GM21526 (cell line): Measurements from ENCODE around the gene DNASE1L2.

Experiments used
- ATAC-seq: cut with Tn5 transposase; IDR thresholded peaks from one replicate; pipeline ENCODE4 v1.9.1; 2021; ENCODE audit warnings: moderate library complexity; ENCODE audit not compliant: unreplicated experiment, low FRiP score

Gene DNASE1L2

DNA sequence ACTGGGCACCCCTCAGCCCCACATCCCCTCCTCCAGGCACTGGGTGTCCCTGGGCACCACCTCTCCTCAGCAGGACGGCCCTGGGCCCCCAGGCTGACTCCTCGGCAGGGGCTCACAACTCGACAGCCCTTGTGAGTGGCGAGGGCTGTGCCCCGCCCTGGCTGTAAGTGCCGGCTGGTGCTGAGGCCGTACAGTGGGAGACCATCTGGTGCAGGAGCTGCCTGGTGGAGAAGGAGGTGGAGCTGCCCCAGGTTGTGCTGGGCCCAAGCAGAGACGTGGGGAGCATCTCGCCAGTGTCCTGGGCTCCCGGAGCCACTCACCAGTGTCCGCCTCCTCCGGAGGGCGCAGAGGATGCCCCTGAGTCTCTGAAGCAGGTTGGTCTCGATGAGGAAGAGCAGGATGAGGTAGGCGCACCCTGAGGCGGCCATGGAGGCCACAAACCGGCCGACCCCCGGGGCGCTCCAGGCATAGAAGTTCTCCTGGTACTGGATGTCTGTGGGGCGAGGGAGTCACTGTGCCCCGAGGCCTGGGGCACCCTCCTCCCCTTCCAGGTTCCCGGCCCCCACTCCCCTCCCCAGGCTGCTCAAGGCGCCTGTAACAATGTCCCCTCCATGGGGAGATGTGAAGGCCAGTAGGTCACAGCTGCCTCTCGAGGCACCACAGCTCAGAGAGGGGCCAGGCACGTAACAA is 46.8 kb downstream of the DNASE1L2 start:
- no peak for ATAC-seq

DNA sequence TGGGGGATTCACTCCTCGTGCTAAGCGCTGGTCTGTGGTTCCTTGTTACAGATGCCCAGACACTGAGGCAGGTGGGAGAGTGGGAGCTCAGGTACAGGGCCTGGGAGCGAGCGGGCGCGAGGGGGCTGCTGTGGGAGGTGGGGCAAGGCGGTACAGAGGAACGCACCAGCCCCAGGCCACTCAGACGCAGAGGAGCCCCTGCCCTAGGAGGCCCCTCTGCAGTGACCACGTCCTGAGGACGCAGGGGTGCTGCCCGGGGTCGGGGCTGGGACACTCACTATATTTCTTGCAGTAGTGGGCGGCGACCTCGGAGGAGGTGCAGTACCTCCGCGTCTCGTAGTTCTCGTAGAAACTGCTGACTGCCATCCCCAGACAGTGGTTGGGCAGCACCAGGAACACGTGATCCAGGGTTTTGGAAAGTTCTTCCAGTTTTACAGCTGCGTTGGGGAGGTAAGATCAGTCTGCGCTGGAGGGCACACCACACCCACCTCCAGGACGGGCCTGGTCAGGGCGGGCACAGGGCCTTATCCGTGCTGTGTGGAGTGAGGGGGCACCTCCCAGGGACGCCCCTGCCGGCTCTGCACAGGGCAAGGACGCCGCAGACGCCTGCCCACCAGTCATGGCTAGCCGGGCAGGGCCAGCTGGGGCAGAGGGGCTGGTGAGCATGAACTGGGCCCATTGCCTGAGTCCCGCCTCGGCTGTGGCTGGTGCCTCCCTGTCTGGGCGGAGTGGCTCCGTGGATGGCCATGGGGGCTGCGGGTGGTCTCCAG is 47.9 kb downstream of the DNASE1L2 start:
- ATAC-seq: no peak

DNA sequence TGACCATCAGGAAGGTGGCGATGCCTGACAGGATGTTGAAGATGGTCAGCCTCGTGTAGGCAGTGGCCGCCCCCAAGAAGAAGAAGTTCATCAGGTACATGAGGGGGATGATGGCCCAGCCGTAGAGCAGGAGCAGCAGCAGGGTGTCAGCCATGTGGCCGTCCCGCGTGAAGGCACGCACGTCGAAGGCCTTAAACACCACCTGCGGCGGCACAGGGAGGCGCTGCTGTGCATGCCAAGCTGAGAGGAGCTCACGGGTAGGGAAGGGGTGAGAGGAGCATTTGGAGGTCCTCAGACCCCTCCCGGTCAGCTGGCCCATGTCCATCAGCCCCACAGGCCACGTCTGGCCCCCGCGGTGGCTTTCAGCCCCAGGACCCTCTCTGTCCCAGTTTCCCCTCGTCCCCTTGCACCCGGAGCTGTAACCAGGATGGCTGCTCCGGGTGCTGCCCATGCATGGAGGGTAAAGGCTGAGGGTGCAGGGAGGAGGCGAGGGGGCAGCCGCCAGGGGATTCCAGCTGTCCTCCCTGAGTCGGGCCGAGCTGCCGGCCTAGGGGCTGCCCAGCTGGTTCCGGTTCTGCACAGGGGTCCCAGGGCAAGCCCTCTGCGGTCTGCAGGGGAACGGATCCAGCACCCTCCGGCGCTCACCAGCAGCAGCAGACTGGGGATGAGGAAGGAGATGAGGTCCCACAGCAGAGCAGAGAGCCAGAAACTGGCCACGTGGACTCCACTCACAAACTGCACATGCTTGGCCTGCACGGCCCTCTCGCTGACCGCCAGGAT is 48.7 kb downstream of the DNASE1L2 start:
- no peak for ATAC-seq

DNA sequence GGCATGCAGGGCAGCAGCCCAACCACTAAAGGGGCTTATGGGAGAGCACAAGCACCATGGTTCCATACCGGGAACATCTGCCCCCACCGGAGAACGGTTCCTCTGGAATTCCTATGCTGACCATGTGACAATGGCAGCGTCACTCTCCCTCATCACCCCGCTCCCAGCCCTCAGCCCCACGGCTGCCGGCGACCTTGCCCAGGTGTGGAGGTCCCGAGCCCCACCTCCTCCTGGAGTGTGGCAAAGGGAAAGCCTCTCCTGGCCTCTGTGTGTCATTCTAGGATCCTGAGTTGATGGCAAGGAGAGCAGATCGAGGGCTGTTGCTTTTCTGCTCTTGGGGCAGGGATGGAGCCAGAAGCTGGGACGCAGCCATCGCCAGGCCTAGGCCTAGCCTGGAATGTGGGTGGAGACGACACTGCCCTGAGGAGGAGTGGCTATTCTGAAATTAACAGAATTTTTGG is 49.5 kb downstream of the DNASE1L2 start:
- ATAC-seq: no peak

DNA sequence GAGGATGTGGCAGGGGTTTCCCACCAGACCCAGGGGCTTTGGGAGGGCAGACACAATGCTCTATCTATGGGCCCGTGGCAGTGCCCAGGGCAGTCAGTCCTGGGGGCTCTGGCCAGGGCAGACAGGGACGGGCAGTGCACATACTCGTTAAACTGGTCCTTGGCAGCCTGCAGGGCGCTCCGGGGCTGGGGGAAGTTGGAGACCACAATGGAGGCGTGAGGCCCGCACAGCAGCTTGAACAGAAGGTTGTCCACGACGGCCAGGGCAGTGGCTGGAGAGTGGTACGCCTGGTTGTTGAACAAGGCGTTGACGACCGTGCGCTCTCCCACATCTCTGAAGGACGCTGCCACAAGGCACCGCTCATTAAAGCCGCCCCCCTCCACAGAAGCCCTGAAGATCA is 50.3 kb downstream of the DNASE1L2 start:
- no peak for ATAC-seq

DNA sequence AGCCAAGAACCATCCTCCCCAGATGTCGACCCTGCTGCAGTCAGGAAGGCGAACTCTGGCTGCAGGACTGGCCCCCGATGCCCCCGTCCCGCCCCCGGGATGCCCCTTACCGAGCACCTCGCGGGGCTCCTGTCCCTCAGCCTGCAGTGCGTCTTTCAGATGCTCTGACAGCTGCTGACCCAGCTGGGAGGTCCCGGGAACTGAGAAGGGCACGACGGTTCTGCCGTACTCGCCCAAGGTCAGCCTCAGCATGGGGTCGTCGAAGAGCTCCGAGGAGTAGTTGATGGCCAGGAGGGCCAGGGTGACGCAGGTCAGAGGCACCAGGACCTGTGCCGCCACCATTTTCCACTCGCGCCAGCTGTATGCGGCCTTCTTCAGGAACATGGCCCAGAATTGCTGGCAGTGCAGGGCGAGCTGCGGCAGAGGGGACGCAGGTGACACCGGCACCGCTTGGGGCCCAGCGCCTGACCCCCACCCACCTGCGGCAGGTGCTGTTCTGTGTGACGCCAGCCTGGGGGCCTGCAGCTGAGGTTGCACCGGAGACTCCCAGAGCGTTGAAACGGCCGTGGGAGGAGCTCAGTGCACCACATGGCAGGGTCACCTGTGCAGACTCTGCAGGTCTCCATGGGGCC is 51.8 kb downstream of the DNASE1L2 start:
- ATAC-seq: no peak
